Smooth muscle cell (in vitro differentiated cells): ENCODE results near the gene CKB. TPM values are rescaled to one million over a fixed set of nuclear protein-coding genes. Genes with fewer than 3 reads are reported as not detected.

Source experiments
- DNase-seq: peaks from one replicate; lab custom pipeline; 2025; ENCODE audit not compliant: unreplicated experiment; lab: John Stamatoyannopoulos, UW
- H2AFZ ChIP-seq: fragments of 200-600 bp; sonication (generic); 2 replicates; pipeline ENCODE4 v1.6.0; 2016; ENCODE audit warnings: antibody characterized with exemption, low read depth, mild to moderate bottlenecking
- H3F3A ChIP-seq: fragments of 200-600 bp; sonication (generic); 2 replicates; pipeline ENCODE4 v1.6.0; 2017; ENCODE audit warnings: antibody characterized with exemption, low read depth
- H3K27ac ChIP-seq: fragments of 200-600 bp; sonication (generic); 2 replicates; pipeline ENCODE4 v1.5.1; 2016; ENCODE audit warnings: low read depth, mild to moderate bottlenecking
- H3K27me3 ChIP-seq: fragments of 200-600 bp; sonication (generic); 2 replicates; pipeline ENCODE4 v1.6.1; 2016; ENCODE audit warnings: low read depth, mild to moderate bottlenecking
- H3K36me3 ChIP-seq: fragments of 200-600 bp; sonication (generic); 2 replicates; pipeline ENCODE4 v1.5.1; 2016; ENCODE audit warnings: low read depth
- H3K4me1 ChIP-seq: fragments of 200-600 bp; sonication (generic); 2 replicates; pipeline ENCODE4 v1.5.1; 2016; ENCODE audit warnings: low read depth
- H3K4me2 ChIP-seq: fragments of 200-600 bp; sonication (generic); 2 replicates; pipeline ENCODE4 v1.6.0; 2016; ENCODE audit warnings: mild to moderate bottlenecking
- H3K4me3 ChIP-seq: fragments of 200-600 bp; sonication (generic); 2 replicates; pipeline ENCODE4 v1.5.1; 2016; ENCODE audit warnings: mild to moderate bottlenecking
- H3K79me2 ChIP-seq: fragments of 200-600 bp; sonication (generic); 2 replicates; pipeline ENCODE4 v1.6.0; 2016; ENCODE audit warnings: low read depth, mild to moderate bottlenecking
- H3K9ac ChIP-seq: fragments of 200-600 bp; sonication (generic); 2 replicates; pipeline ENCODE4 v1.6.0; 2016; ENCODE audit warnings: low read depth
- H3K9me3 ChIP-seq: fragments of 200-600 bp; sonication (generic); replicated peaks from 2 replicates; pipeline ENCODE4 v1.5.1; 2016; ENCODE audit warnings: low read depth
- H4K20me1 ChIP-seq: fragments of 200-600 bp; sonication (generic); 2 replicates; pipeline ENCODE4 v1.6.0; 2016; ENCODE audit warnings: low read depth
- CTCF ChIP-seq: fragments of 200-600 bp; sonication (generic); IDR thresholded peaks from 2 replicates; pipeline ENCODE4 v1.5.1; 2017; ENCODE audit warnings: borderline replicate concordance, mild to moderate bottlenecking, antibody characterized with exemption; ENCODE audit not compliant: insufficient read depth, poor library complexity, severe bottlenecking
- WGBS: methylation state at CpG from one replicate; pipeline ENCODE4 v1.1.7; 2016; ENCODE audit warnings: low lambda C conversion rate; 5-methylcytosine and 5-hydroxymethylcytosine counted together
- polyA plus RNA-seq: library from polyadenylated mRNA; unstranded; fragments of >200 nt; fragmentation: Nextera tagmentation; extraction: Ambion mirVana; gene quantifications from 2 replicates; pipeline ENCODE4 v1.2.1, GENCODE V29; 2016
- total RNA-seq: library from RNA; depleted of rRNA; stranded (reverse); fragments of >200 nt; gene quantifications from 2 replicates; pipeline ENCODE4 v1.2.3, GENCODE V29; 2014

CKB gene
- total and polyA plus RNA-seq, 2 experiments from 2014 or later = 25.7 to 62.9 TPM

GRCh38 chr14:103501041-103501870 lies 21.4 kb downstream of the CKB start:
- Histone ChIP-seq H3K36me3 (peaks cover 8% of the 10 kb centered on the region), H3K27ac (no peak overlapping the region), H3K4me2 (no peak overlapping the region), H2AFZ (no peak overlapping the region), H3K9ac (no peak overlapping the region), H3K27me3 (no peaks in the 10 kb centered on the region), H3F3A (peaks cover 10% of the 10 kb centered on the region), H3K4me3 (no peak overlapping the region), H3K79me2 (no peaks in the 10 kb centered on the region), H3K4me1 (no peaks in the 10 kb centered on the region), H4K20me1 (peaks cover 43% of the 10 kb centered on the region), H3K9me3 (no peaks in the 10 kb centered on the region)
- no peak for DNase-seq
- 95% methylated on average over 11 of the region's 11 CpGs for WGBS
- TF ChIP-seq CTCF = no peak

- Histone ChIP-seq H3K4me3 (no peak overlapping the region), H3F3A (peaks cover 10% of the 10 kb centered on the region), H2AFZ (no peak overlapping the region), H3K27ac (no peak overlapping the region), H3K79me2 (no peaks in the 10 kb centered on the region), H4K20me1 (peaks cover 51% of the 10 kb centered on the region), H3K9me3 (no peaks in the 10 kb centered on the region), H3K4me2 (no peak overlapping the region), H3K27me3 (no peaks in the 10 kb centered on the region), H3K36me3 (peaks cover 8% of the 10 kb centered on the region), H3K9ac (no peak overlapping the region), H3K4me1 (no peaks in the 10 kb centered on the region)
- WGBS = 57% methylated on average over 17 of the region's 17 CpGs
- DNase-seq = peak; percentile 41
- peak; percentile 96 for TF ChIP-seq CTCF
Measured at GRCh38 chr14:103500148-103500990, 22.3 kb downstream of the CKB start.

GRCh38 chr14:103499709-103500108 lies 22.9 kb downstream of the CKB start:
- Histone ChIP-seq H3K9ac (no peak overlapping the region), H2AFZ (no peak overlapping the region), H4K20me1 (peaks cover 51% of the 10 kb centered on the region), H3K4me3 (no peak overlapping the region), H3K36me3 (peaks cover 8% of the 10 kb centered on the region), H3K27ac (no peak overlapping the region), H3K27me3 (no peaks in the 10 kb centered on the region), H3K9me3 (no peaks in the 10 kb centered on the region), H3K4me2 (no peak overlapping the region), H3F3A (peaks cover 10% of the 10 kb centered on the region), H3K4me1 (no peaks in the 10 kb centered on the region), H3K79me2 (no peaks in the 10 kb centered on the region)
- 78% methylated on average over 10 of the region's 10 CpGs for WGBS
- DNase-seq = no peak
- no peak for TF ChIP-seq CTCF
